Panc1 (cell line): Measurements from ENCODE around the gene MEGF10.

Experiments used
- CTCF ChIP-seq: fragments of 450-650 bp; IDR thresholded peaks from 2 replicates; pipeline ENCODE4 v1.5.1; 2017; ENCODE audit warnings: mild to moderate bottlenecking
- POLR2AphosphoS5 ChIP-seq: IDR thresholded peaks from 2 replicates; pipeline ENCODE4 v1.6.1; 2012; ENCODE audit warnings: mild to moderate bottlenecking, low read depth, low read length, moderate library complexity
- REST ChIP-seq, 2 experiments: IDR thresholded peaks; 2 replicates each; pipeline ENCODE4 v1.6.1; 2011 to 2012; ENCODE audit warnings: low read depth in 2 of 2, control low read depth in 1 of 2, low read length in 1 of 2, mild to moderate bottlenecking in 1 of 2, moderate library complexity in 1 of 2; ENCODE audit not compliant: insufficient read depth in 1 of 2
- SIN3A ChIP-seq: IDR thresholded peaks from 2 replicates; pipeline ENCODE4 v1.6.1; 2012; ENCODE audit warnings: low read depth, mild to moderate bottlenecking, low read length, moderate library complexity, borderline replicate concordance; ENCODE audit not compliant: insufficient read depth
- TCF7L2 ChIP-seq: IDR thresholded peaks from 2 replicates; pipeline ENCODE4 v1.6.1; 2011; ENCODE audit warnings: mild to moderate bottlenecking, low read depth, low read length, inconsistent platforms

- TF ChIP-seq REST (IDR thresholded peaks at IDR 0.05; ENCODE audit: insufficient read depth in 1 of 2, low read depth in 2 of 2, low read length in 1 of 2), result no peak
- TF ChIP-seq CTCF, result no peak
- no peak for TF ChIP-seq POLR2AphosphoS5
- no peak for TF ChIP-seq TCF7L2
- TF ChIP-seq SIN3A, result no peak
Observed at GRCh38 chr5:127294829-127295228, 4.2 kb downstream of the MEGF10 start.
